HepG2 (cell line): Measurements from ENCODE around the gene R3HDM4. TPM values are rescaled to one million over a fixed set of nuclear protein-coding genes. Genes with fewer than 3 reads are reported as not detected.
A peak's percentile ranks its signal among the peaks of the same experiment; 100 is the strongest.

Experiments used
- ARID4A ChIP-seq: sonication (generic); formaldehyde crosslinking; IDR thresholded peaks from 2 replicates; pipeline ENCODE4 v1.5.0; 2020; ENCODE audit warnings: mild to moderate bottlenecking, missing genetic modification reagents, borderline replicate concordance
- CSRNP2 ChIP-seq: sonication (generic); formaldehyde crosslinking; conservative IDR thresholded peaks from 2 replicates; pipeline ENCODE4 v1.8.0; 2022; ENCODE audit warnings: low read depth, missing genetic modification reagents
- EP300 ChIP-seq, 3 experiments: sonication (generic) in 1 of 3; formaldehyde crosslinking in 1 of 3; IDR thresholded peaks; 2 replicates each; pipeline versions ENCODE4 v1.5.1 to v1.6.1; 2011 to 2020; ENCODE audit warnings: low read depth in 2 of 3, low read length in 2 of 3, borderline replicate concordance in 1 of 3, improper control_type of control experiment in 1 of 3, mild to moderate bottlenecking in 1 of 3, missing genetic modification reagents in 1 of 3, moderate library complexity in 1 of 3
- ETV5 ChIP-seq: IDR thresholded peaks from 2 replicates; pipeline ENCODE4 v1.6.1; 2018; ENCODE audit warnings: missing biosample characterization, missing genetic modification reagents, inconsistent platforms, borderline replicate concordance
- GLI4 ChIP-seq: sonication (generic); formaldehyde crosslinking; IDR thresholded peaks from 2 replicates; pipeline ENCODE4 v1.5.1; 2020; ENCODE audit warnings: missing genetic modification reagents, mild to moderate bottlenecking, moderate library complexity, borderline replicate concordance
- GPBP1L1 ChIP-seq: sonication (generic); formaldehyde crosslinking; IDR thresholded peaks from 2 replicates; pipeline ENCODE4 v1.5.0; 2020; ENCODE audit warnings: mild to moderate bottlenecking, missing genetic modification reagents
- HNRNPLL ChIP-seq: fragments of 200-400 bp; formaldehyde crosslinking; IDR thresholded peaks from 2 replicates; pipeline ENCODE4 v1.6.1; 2017; ENCODE audit warnings: mild to moderate bottlenecking, low read depth, low read length; ENCODE audit not compliant: poor library complexity, severe bottlenecking
- IRF2 ChIP-seq: IDR thresholded peaks from 2 replicates; pipeline ENCODE4 v1.6.1; 2018; ENCODE audit warnings: missing genetic modification reagents, missing compliant biosample characterization
- ISX ChIP-seq: sonication (generic); formaldehyde crosslinking; conservative IDR thresholded peaks from 2 replicates; pipeline ENCODE4 v1.5.0; 2020; ENCODE audit warnings: missing genetic modification reagents
- NR2F6 ChIP-seq, 2 experiments: IDR thresholded peaks; 2 replicates each; pipeline ENCODE4 v1.6.1; 2016; ENCODE audit warnings: antibody characterized with exemption in 1 of 2, mild to moderate bottlenecking in 1 of 2
- POLR2A ChIP-seq, 2 experiments: IDR thresholded peaks; 2 replicates each; pipeline ENCODE4 v1.6.1; 2011; ENCODE audit warnings: low read depth in 2 of 2, low read length in 2 of 2, mild to moderate bottlenecking in 1 of 2, moderate library complexity in 1 of 2; ENCODE audit not compliant: insufficient read depth in 1 of 2
- THAP8 ChIP-seq: sonication (generic); formaldehyde crosslinking; IDR thresholded peaks from 2 replicates; pipeline ENCODE4 v1.5.1; 2020; ENCODE audit warnings: missing genetic modification reagents, mild to moderate bottlenecking, borderline replicate concordance
- ZBTB34 ChIP-seq: sonication (generic); formaldehyde crosslinking; IDR thresholded peaks from 2 replicates; pipeline ENCODE4 v1.8.0; 2022; ENCODE audit warnings: mild to moderate bottlenecking, missing genetic modification reagents
- ZGPAT ChIP-seq: IDR thresholded peaks from 2 replicates; pipeline ENCODE4 v1.6.1; 2016; ENCODE audit warnings: mild to moderate bottlenecking
- ZNF205 ChIP-seq: IDR thresholded peaks from 2 replicates; pipeline ENCODE4 v1.6.1; 2018; ENCODE audit warnings: missing biosample characterization, missing genetic modification reagents
- ZNF552 ChIP-seq: sonication (generic); formaldehyde crosslinking; IDR thresholded peaks from 2 replicates; pipeline ENCODE4 v1.9.0; 2022; ENCODE audit warnings: missing genetic modification reagents, mild to moderate bottlenecking, borderline replicate concordance
- polyA plus RNA-seq, 8 experiments: library from polyadenylated mRNA; depleted of rRNA in 3 of 8; stranded (reverse) in 7 of 8; unstranded in 1 of 8; fragments of >200 nt; fragmentation: Illumina TruSeq in 4 of 8; extraction: Trizol in 4 of 8; gene quantifications; 2 replicates each; pipeline versions ENCODE4 v1.2.1 to v1.2.3, GENCODE V29; 2011 to 2016; ENCODE audit warnings: low read depth in 4 of 8, missing spikeins in 1 of 8, mixed read lengths in 1 of 8; ENCODE audit not compliant: insufficient read depth in 1 of 8
- total RNA-seq, 5 experiments: library from RNA; depleted of rRNA; stranded (reverse); fragments of >200 nt; fragmentation: Illumina TruSeq; extraction: Trizol; gene quantifications; 2 replicates each; pipeline ENCODE4 v1.2.3, GENCODE V29; 2016; ENCODE audit warnings: low read depth in 1 of 5

The R3HDM4 gene
- total and polyA plus RNA-seq, 2 of the 13 experiments (the other 11 are each of a cell fraction or from before 2014, with no cell fraction given) = 26.2 to 26.9 TPM

- TF ChIP-seq ZBTB34 (CRISPR knock-in tag) = no peak
- peak; percentile 36; the same call in 1 of the 2 replicates for TF ChIP-seq ETV5 (CRISPR knock-in tag)
- no peak for TF ChIP-seq THAP8 (CRISPR knock-in tag)
- 0 out of 2 replicates have a peak, but pooled peaks have one; percentile 18 for TF ChIP-seq ZGPAT
- TF ChIP-seq NR2F6 (IDR thresholded peaks at IDR 0.05) = no peak
- 0 out of 2 replicates have a peak, but pooled peaks have one; percentile 15 for TF ChIP-seq NR2F6 (CRISPR knock-in tag; IDR thresholded peaks at IDR 0.05)
- no peak for TF ChIP-seq GLI4 (CRISPR knock-in tag)
- no peak for TF ChIP-seq ARID4A (CRISPR knock-in tag)
- no peak for TF ChIP-seq ISX (CRISPR knock-in tag)
- TF ChIP-seq EP300 (IDR thresholded peaks at IDR 0.05; ENCODE audit: low read depth in 2 of 2, low read length in 2 of 2) = peak in 1 of 2 experiments; percentile 27; a peak in 1 of 4 replicates
- TF ChIP-seq EP300 (CRISPR knock-in tag; IDR thresholded peaks at IDR 0.05; ENCODE audit: borderline replicate concordance) = no peak
- TF ChIP-seq ZNF552 = no peak
- no peak for TF ChIP-seq IRF2 (CRISPR knock-in tag)
- TF ChIP-seq POLR2A (IDR thresholded peaks at IDR 0.05; ENCODE audit: insufficient read depth in 1 of 2, low read depth in 2 of 2, low read length in 2 of 2) = peak in 1 of 2 experiments; percentile 17; a peak in 1 of 4 replicates
- no peak for TF ChIP-seq GPBP1L1
- no peak for TF ChIP-seq CSRNP2 (CRISPR knock-in tag)
- TF ChIP-seq HNRNPLL = no peak
- TF ChIP-seq ZNF205 = no peak
These were observed 49.0 kb upstream of the R3HDM4 start (continued) for GRCh38 chr19:961866-962620.
